Renal pelvis (tissue), 4 donors: ENCODE results near the gene LRMDA. TPM values are rescaled to one million over a fixed set of nuclear protein-coding genes. Genes with fewer than 3 reads are reported as not detected.
"Not testable (repeated sequence)": the region's sequence is repeated elsewhere in the genome, so short reads cannot be mapped to it uniquely, and the experiment has no call there.

ENCODE experiments used
- DNase-seq: peaks from one replicate; pipeline ENCODE4 v3.0.0-alpha.2; 2013
- polyA plus RNA-seq, 3 donors: library from polyadenylated mRNA; unstranded; fragments of 120-200 nt; gene quantifications; one replicate each; pipeline ENCODE4 v1.2.1, GENCODE V29; 2013; ENCODE audit not compliant: insufficient read length in 3 of 3

Gene LRMDA
- polyA plus RNA-seq, 3 donors, result 16.3 to 24.7 (median 22.1) TPM

GRCh38 chr10:75736889-75737579 is 305.6 kb downstream of the LRMDA start:
- DNase-seq, result no peak

GRCh38 chr10:75737580-75737949 is 306.1 kb downstream of the LRMDA start:
- no peak for DNase-seq

- DNase-seq, result no peak
Measured at GRCh38 chr10:75738924-75739323, 307.5 kb downstream of the LRMDA start.

GRCh38 chr10:75739414-75740143 is 308.2 kb downstream of the LRMDA start:
- no peak for DNase-seq

GRCh38 chr10:75740541-75740940 is 309.1 kb downstream of the LRMDA start:
- no peak for DNase-seq

GRCh38 chr10:75742355-75742754 is 310.9 kb downstream of the LRMDA start:
- DNase-seq, result no peak

- no peak for DNase-seq
Measured at GRCh38 chr10:75743291-75743778, 311.9 kb downstream of the LRMDA start.

GRCh38 chr10:75744261-75744660 is 312.8 kb downstream of the LRMDA start:
- DNase-seq, result no peak

- DNase-seq, result no peak
Measured at GRCh38 chr10:75746356-75746755, 314.9 kb downstream of the LRMDA start.

GRCh38 chr10:75750093-75750875 is 318.9 kb downstream of the LRMDA start:
- DNase-seq, result not testable (repeated sequence)

- DNase-seq, result no peak
Measured at GRCh38 chr10:75751232-75751631, 319.8 kb downstream of the LRMDA start.

- no peak for DNase-seq
Measured at GRCh38 chr10:75753621-75754020, 322.2 kb downstream of the LRMDA start.

- peak; percentile 59 for DNase-seq
Measured at GRCh38 chr10:75754096-75754831, 322.8 kb downstream of the LRMDA start.

- DNase-seq, result no peak
Measured at GRCh38 chr10:75755528-75755927, 324.1 kb downstream of the LRMDA start.

GRCh38 chr10:75761289-75761688 is 329.9 kb downstream of the LRMDA start:
- no peak for DNase-seq

- DNase-seq, result no peak
Measured at GRCh38 chr10:75762431-75762802, 331.0 kb downstream of the LRMDA start.

GRCh38 chr10:75763652-75764051 is 332.2 kb downstream of the LRMDA start:
- DNase-seq, result no peak

- no peak for DNase-seq
Measured at GRCh38 chr10:75764974-75765788, 333.8 kb downstream of the LRMDA start.

- DNase-seq, result no peak
Measured at GRCh38 chr10:75765789-75766096, 334.3 kb downstream of the LRMDA start.

- DNase-seq, result no peak
Measured at GRCh38 chr10:75766106-75766505, 334.7 kb downstream of the LRMDA start.

- DNase-seq, result not testable (repeated sequence)
Measured at GRCh38 chr10:75766752-75767151, 335.3 kb downstream of the LRMDA start.
